Measurements from ENCODE around the gene PCLO.
A peak's percentile ranks its signal among the peaks of the same experiment; 100 is the strongest.

PCLO gene

DNA sequence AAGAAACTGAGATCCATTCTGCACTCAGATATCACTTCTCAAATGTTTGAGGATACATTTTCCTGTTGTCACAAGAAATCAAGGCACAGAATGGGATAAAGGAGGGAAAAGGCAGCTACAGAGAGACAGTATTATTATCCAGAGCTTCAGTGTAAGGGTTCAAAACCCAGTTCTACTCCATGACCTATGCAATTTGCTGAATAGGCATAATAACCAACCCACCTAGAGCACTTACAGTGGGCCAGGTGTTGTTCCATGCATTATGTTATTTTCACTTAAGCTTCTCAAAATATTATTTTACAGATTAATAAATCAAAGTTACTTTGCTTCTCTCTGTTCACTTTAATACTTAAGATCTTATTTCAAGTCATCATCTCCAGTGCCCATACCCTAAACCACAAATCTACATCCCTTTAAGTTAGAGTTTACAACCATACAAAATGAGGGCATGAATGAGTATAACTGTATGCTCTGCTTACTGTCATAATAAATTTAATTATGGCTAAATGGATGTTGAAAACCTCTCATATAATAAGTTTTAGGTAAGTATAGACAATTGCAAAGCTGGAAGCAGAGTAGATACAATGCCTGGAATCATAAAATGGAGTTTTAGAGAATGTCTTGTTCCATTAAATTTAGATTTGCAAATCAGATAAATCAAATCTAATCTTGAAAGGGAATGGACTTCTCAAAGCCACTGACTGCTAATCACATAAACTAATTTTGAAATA lies 28.1 kb upstream of the PCLO start:
- TF ChIP-seq CTCF (IDR thresholded peaks at IDR 0.05; ENCODE audit: low read depth, low read length, missing control alignments): no peak
- no peak for DNase-seq (ENCODE audit: extremely low read depth, low read depth)
- no peak overlapping the region for H3K4me3 ChIP-seq (replicated peaks; ENCODE audit: low read depth, low read length)

DNA sequence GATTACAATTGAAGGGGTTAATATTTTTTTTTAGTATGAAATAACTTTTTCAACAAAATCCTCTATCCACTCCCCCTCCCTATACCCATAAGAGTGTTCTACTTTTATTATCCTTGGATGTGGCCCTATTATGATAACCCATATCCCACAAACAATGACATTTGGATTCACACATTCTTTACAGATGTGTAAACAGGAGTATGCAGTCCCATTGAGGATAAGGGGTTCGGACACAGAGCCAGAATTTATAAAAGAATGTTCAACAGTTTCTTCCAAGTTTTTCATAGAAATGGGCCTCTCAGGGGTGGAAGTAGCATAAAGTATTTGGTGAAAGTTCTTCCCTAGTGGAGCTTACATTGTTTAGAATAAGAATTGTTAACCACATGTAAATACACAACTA lies 16.1 kb upstream of the PCLO start:
- no peak for TF ChIP-seq CTCF (IDR thresholded peaks at IDR 0.05; ENCODE audit: low read depth, low read length, missing control alignments)
- DNase-seq (ENCODE audit: extremely low read depth, low read depth): no peak
- H3K4me3 ChIP-seq (replicated peaks; ENCODE audit: low read depth, low read length): no peak overlapping the region

DNA sequence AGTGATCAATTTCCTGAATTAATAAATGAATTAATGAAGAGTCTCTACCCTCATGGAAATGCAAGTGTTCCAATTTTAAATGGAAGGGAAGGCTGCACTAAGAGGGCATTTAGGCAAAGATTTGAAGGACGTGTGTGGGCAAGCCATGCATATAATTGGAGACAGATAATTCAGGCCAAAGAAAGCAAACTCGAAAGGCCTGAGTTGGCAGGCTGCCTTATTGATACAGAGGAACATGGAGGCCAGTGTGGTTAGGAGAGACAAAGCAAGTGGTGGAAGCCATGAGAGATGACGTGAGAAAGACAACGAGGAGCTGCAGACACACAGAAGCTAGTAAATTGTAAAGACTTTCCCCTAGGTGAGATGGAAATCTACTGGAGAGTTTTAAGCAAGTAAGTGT lies 15.4 kb upstream of the PCLO start:
- DNase-seq (ENCODE audit: extremely low read depth, low read depth): no peak
- no peak overlapping the region for H3K4me3 ChIP-seq (replicated peaks; ENCODE audit: low read depth, low read length)
- no peak for TF ChIP-seq CTCF (IDR thresholded peaks at IDR 0.05; ENCODE audit: low read depth, low read length, missing control alignments)

DNA sequence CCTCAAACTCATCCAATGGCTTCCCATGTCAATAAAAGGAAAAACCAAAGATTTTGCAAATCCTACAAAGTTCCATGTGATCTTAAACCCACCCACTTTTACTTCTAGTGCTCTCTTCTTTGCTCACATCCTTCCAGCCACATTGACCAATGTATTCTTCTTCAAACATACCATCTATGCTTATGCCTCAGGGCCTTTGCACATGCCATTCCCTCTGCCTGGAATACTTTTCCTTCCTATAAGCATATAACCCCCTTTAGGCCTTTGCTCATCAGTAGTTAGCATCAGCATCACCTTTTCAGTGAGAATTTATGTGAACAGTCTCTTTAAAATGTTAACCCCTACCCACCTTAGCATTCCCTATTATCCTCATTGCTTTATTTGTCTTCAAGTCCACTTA lies 11.0 kb upstream of the PCLO start:
- no peak overlapping the region for H3K4me3 ChIP-seq (replicated peaks; ENCODE audit: low read depth, low read length)
- DNase-seq (ENCODE audit: extremely low read depth, low read depth): no peak
- no peak for TF ChIP-seq CTCF (IDR thresholded peaks at IDR 0.05; ENCODE audit: low read depth, low read length, missing control alignments)

GRCh38 chr7:83166781-83167180 lies 4.1 kb upstream of the PCLO start:
- DNase-seq (ENCODE audit: extremely low read depth, low read depth): no peak
- TF ChIP-seq CTCF (IDR thresholded peaks at IDR 0.05; ENCODE audit: low read depth, low read length, missing control alignments): no peak
- no peak overlapping the region for H3K4me3 ChIP-seq (replicated peaks; ENCODE audit: low read depth, low read length)

GRCh38 chr7:83161899-83162401 lies 734 bp downstream of the PCLO start:
- no peak for DNase-seq (ENCODE audit: extremely low read depth, low read depth)
- peak overlapping the region; percentile 45 for H3K4me3 ChIP-seq (replicated peaks; ENCODE audit: low read depth, low read length)
- no peak for TF ChIP-seq CTCF (IDR thresholded peaks at IDR 0.05; ENCODE audit: low read depth, low read length, missing control alignments)

GRCh38 chr7:83161186-83161585 lies 1.5 kb downstream of the PCLO start:
- no peak for TF ChIP-seq CTCF (IDR thresholded peaks at IDR 0.05; ENCODE audit: low read depth, low read length, missing control alignments)
- no peak overlapping the region for H3K4me3 ChIP-seq (replicated peaks; ENCODE audit: low read depth, low read length)
- DNase-seq (ENCODE audit: extremely low read depth, low read depth): no peak

Measured in HFF-Myc (cell line).